Lower lobe of right lung (tissue), 2 donors: ENCODE results near the gene XPO6. TPM values are rescaled to one million over a fixed set of nuclear protein-coding genes. Genes with fewer than 3 reads are reported as not detected.
A peak's percentile ranks its signal among the peaks of the same experiment; 100 is the strongest.
"Not testable (repeated sequence)": the region's sequence is repeated elsewhere in the genome, so short reads cannot be mapped to it uniquely, and the experiment has no call there.

Source experiments
- ATAC-seq, 2 donors: fragments of 200-7000 bp; cut with Tn5 transposase; one replicate each; pipeline ENCODE4 v1.9.1; 2020 to 2022; ENCODE audit warnings: mild to moderate bottlenecking in 2 of 2, moderate library complexity in 2 of 2
- DNase-seq: peaks from one replicate; pipeline ENCODE4 v3.0.0-alpha.2; 2020
- H3K27ac ChIP-seq: fragments of 200-600 bp; one replicate; pipeline ENCODE4 v1.8.0; 2022
- H3K27me3 ChIP-seq: fragments of 200-600 bp; one replicate; pipeline ENCODE4 v1.8.0; 2022; ENCODE audit warnings: low read depth
- H3K36me3 ChIP-seq: fragments of 200-600 bp; one replicate; pipeline ENCODE4 v1.8.0; 2022; ENCODE audit warnings: mild to moderate bottlenecking
- H3K4me1 ChIP-seq: fragments of 200-600 bp; one replicate; pipeline ENCODE4 v1.8.0; 2022
- H3K4me3 ChIP-seq: fragments of 200-600 bp; one replicate; pipeline ENCODE4 v1.8.0; 2022; ENCODE audit warnings: mild to moderate bottlenecking
- H3K9me3 ChIP-seq: fragments of 200-600 bp; one replicate; pipeline ENCODE4 v1.8.0; 2022
- CTCF ChIP-seq: fragments of 200-600 bp; IDR thresholded peaks from one replicate; pipeline ENCODE4 v1.8.0; 2022; ENCODE audit warnings: antibody characterized with exemption, mild to moderate bottlenecking
- intact Hi-C: fragments of 100-400 bp; cut with DNase I; formaldehyde crosslinking; loops from one replicate; pipeline ENCODE4 v1.11.0; 2022
- total RNA-seq: library from RNA; stranded (reverse); fragmentation: NEBNext Ultra II Directional; extraction: Animal tissue kit (Norgen Biotek cat#: 25700); gene quantifications from one replicate; pipeline ENCODE4 v1.2.1, GENCODE V29; 2021
- donor health status: DM: no; HTN: yes; CAD: no; lungs with severe emphysema.

Gene XPO6
- total RNA-seq, 1 donor from 2014 or later: 106 TPM

GRCh38 chr16:28118637-28119036, 93.1 kb downstream of the XPO6 start:
- no peak for ATAC-seq
- Histone ChIP-seq H3K36me3 (peaks cover 99% of the 10 kb centered on the region), H3K4me1 (no peaks in the 10 kb centered on the region), H3K27ac (no peak overlapping the region), H3K27me3 (no peaks in the 10 kb centered on the region), H3K4me3 (no peak overlapping the region), H3K9me3 (no peaks in the 10 kb centered on the region)
- intact Hi-C loops: no loop called here
- no peak for DNase-seq
- TF ChIP-seq CTCF: no peak

GRCh38 chr16:28117168-28117565, 94.6 kb downstream of the XPO6 start:
- no peak for ATAC-seq
- peaks cover 97% of the 10 kb centered on the region for H3K36me3 ChIP-seq

GRCh38 chr16:28115866-28116265, 95.9 kb downstream of the XPO6 start:
- H3K27me3 ChIP-seq, intact Hi-C loops, ATAC-seq, H3K27ac ChIP-seq, H3K4me3 ChIP-seq, DNase-seq, H3K4me1 ChIP-seq, H3K9me3 ChIP-seq: not testable (repeated sequence)
- H3K36me3 ChIP-seq: peaks cover 98% of the 10 kb centered on the region

More at GRCh38 chr16:28117168-28117565, 94.6 kb downstream of the XPO6 start:
- H3K4me1 ChIP-seq: no peaks in the 10 kb centered on the region
- intact Hi-C loops: no loop called here
- H3K4me3 ChIP-seq: no peak overlapping the region
- H3K27me3 ChIP-seq: no peaks in the 10 kb centered on the region
- DNase-seq: no peak
- H3K9me3 ChIP-seq: no peaks in the 10 kb centered on the region
- no peak overlapping the region for H3K27ac ChIP-seq
- no peak for TF ChIP-seq CTCF

GRCh38 chr16:28112908-28113307, 98.9 kb downstream of the XPO6 start:
- no peak for ATAC-seq
- H3K9me3 ChIP-seq: no peaks in the 10 kb centered on the region
- H3K4me3 ChIP-seq: no peak overlapping the region
- H3K4me1 ChIP-seq: peaks cover 14% of the 10 kb centered on the region
- peaks cover 98% of the 10 kb centered on the region for H3K36me3 ChIP-seq
- no peaks in the 10 kb centered on the region for H3K27me3 ChIP-seq
- no peak for TF ChIP-seq CTCF
- DNase-seq: no peak
- H3K27ac ChIP-seq: no peak overlapping the region
- intact Hi-C loops: no loop called here

- ATAC-seq: no peak
- H3K27ac ChIP-seq: peak overlapping the region; percentile 15
- H3K4me3 ChIP-seq: no peak overlapping the region
- H3K4me1 ChIP-seq: peaks cover 14% of the 10 kb centered on the region
- intact Hi-C loops: no loop called here
- peaks cover 98% of the 10 kb centered on the region for H3K36me3 ChIP-seq
- no peak for TF ChIP-seq CTCF
- H3K27me3 ChIP-seq: no peaks in the 10 kb centered on the region
- no peaks in the 10 kb centered on the region for H3K9me3 ChIP-seq
- DNase-seq: no peak
Measured at GRCh38 chr16:28110977-28111376, 100.8 kb downstream of the XPO6 start.

GRCh38 chr16:28110479-28110878, 101.3 kb downstream of the XPO6 start:
- Histone ChIP-seq H3K27me3 (no peaks in the 10 kb centered on the region), H3K4me1 (peaks cover 14% of the 10 kb centered on the region), H3K36me3 (peaks cover 98% of the 10 kb centered on the region), H3K9me3 (no peaks in the 10 kb centered on the region), H3K27ac (peak overlapping the region; percentile 15), H3K4me3 (no peak overlapping the region)
- ATAC-seq: peak; percentile 66 to 74
- DNase-seq: no peak
- intact Hi-C loops: no loop called here
- no peak for TF ChIP-seq CTCF
